HS-5 (cell line): Measurements from ENCODE around the gene EEF2.

ENCODE experiments used
- DNase-seq: peaks from one replicate; pipeline ENCODE4 v3.0.0-alpha.2; 2012; ENCODE audit warnings: low read depth

The EEF2 gene

DNA sequence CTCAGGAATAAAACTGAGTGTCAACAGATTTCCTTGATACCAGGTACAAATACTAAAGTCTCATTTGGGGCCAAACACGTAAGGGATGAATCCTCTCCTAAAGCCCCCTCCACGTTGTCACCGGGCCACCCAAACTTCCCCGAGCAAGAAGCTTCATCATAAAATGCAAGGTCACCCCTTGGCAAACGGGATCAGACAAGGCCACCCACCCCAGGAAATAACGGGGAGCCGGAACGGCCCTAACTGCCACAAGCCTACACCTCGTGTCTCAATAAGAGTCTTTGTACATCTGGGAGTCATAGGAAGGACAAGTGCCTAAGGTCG, 717 bp downstream of the EEF2 start:
- no peak for DNase-seq

DNA sequence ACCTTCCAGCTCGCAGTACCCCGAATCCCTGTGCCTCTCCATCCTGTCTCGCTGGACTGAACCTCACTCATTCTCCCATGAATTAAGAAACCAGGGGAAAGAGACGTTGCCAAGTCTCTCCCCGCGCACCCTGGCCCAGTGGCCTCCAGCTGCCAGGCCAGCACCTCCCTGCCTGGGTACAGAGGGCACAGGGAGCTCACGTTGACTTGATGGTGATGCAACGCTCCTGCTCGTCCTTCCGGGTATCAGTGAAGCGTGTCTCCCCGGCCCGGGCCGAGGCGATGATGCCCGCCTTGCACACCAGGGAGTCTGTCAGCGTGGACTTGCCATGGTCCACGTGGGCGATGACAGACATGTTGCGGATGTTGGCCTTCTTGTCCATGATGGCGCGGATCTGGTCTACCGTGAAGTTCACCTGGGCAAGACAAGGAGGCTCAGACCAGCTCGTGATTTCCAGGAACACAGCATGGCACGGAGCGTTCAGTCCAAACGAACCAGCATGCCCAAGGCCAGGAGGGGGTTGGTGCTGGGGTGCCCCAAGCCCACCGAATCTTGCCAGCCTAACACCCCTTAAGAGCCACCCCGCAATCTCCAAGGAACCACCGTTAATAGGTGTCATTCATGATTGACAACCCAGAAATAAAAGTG, 1.2 kb downstream of the EEF2 start:
- no peak for DNase-seq

DNA sequence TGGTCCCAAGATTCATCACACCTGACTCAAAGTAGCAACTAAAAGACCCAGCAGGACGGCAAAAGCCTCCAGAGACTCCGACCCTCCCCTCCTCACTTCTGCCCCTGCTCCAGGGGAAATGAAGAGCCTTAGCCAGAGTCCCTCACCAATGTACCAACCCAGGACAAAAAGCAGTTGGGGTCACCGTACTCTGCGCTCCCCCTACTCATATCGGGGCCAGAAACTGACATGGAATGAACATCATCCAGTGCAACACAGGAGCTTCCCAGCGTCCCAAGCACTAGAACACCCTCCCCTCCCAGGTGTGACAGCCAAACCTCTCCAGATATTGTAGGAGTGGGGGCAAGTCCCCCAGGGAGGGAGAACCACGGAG, 1.7 kb downstream of the EEF2 start:
- DNase-seq: no peak

DNA sequence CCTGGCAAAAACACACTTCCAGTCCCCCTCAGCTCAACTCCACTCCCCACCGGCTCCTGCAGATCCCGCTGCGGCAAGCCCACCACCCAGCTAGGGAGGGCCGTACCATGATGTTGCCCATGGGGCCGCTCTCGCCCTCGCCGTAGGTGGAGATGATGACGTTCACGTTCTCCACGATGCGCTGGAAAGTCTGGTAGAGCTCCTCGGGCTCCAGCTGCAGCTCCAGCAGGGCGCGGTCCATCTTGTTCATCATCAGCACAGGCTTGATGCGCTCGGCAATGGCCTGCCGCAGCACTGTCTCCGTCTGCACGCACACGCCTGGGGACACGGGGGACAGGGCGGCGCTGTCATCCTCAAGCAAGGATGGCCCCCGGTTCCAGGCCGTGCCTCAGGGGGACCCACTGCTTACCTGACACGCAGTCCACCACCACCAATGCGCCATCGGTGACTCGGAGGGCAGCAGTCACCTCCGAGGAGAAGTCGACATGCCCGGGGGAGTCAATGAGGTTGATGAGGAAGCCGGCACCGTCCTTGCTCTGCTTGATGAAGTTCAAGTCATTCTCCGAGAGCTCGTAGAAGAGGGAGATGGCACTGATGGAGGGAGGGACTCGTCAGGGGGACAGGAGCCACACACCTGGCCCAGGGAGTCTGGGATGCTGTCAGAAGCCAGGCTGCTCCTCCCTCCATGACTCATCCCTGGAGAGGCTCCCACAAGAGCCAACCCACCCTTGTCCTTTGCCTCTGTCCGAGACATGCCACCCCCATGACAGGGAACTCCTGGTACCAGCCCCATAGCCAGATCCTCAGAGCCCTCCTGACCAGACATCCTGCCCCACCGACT, 2.3 kb downstream of the EEF2 start:
- DNase-seq: no peak

DNA sequence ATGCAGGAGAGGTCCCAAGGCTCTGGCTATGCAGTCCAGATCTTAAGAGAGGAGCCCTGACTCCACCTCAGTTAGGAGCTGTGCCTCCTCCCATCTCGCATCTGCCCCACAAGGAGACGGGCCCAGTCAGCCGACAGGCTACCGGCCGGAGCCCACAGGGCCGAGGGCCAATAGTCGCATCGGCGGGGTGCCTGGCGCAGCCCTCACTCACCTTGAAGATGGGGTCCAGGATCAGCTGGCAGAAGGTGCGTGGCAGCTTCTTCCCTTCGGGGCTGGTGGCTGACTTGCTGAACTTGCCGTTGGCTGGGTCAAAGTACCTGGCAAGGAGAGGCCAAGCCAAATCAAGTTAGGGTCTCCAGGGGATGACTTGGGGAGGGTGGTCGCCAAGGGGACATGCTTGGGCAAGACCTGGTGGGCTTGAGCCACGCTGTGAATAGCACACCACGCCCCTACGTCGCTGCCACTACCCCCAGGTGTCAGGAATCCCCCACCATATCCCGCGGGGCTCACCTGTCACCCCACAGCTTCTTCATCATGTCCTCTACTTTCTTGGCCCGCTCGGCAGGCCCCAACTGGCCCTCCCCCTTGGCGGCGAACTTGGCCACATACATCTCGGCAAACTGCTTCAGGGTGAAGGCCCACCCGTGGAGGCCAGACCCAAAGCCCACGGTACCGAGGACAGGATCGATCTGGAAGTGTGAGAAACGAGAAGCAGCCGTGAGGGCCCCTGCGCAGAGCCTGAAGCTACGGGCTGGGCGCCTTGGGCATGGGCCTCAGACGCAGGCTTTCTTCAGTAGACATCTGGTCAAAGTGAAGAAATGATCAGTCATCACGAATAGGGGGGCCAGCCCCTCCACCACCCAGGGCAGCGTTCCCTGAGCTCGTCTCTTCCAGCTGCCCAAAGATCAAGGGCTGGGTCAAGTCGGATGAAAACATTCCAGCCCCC, 3.3 kb downstream of the EEF2 start:
- no peak for DNase-seq

DNA sequence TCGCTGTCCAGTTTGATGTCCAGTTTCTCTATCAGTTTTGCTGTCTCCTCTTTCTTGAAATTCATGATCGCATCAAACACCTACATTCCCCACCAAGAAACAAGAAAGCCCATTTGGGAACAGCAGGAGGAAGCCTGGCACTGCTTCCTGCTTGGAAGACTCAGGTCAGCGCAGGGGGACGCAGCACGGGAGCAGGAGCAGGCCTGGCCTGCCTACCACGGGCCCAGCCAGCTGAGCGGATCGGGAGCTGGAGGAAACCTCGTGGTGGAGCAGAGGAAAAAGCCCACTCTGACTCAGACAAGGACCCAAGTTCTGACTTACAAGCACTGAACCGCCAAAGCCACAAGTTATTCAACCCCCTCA, 3.9 kb downstream of the EEF2 start:
- DNase-seq: no peak

DNA sequence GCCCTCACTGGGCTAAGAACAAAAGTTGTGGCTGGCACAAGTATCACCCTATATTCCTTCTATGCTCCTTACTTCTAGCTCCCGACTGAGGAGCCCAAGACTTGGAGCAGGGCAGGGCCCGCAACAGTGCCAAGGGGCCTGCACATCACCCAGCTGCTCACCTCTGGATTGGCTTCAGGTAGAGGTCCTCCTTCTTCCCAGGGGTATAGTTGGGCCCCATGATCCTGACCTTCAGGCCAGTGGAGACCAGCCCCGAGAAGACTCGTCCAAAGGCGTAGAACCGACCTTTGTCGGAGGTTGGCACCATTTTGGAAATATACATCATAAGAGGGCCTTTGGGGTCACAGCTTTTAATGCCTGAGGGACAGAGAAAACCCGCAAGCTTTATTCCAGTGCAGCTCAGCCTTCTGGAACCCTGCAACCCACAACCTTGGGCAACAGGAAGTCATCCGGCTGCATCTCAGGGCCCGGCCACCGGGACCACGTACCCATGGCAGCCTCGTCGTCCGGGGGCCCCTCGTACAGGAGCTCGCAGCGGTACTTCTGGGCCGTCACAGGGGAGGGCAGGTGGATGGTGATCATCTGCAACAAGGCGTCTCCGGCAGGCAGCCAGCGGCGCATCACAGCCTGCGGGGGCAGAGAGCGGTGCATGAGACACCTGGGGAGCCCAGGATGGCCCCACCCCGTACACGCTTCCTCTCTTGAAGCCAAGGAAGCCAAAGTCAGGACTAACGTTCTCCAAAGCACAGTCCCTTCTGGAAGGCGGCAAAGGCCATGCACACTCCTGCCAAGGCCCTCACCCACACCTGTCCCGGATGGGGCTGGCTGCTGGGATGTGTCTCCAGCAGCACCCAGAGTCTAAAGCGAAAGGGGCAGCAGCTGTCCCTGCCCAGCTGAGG, 4.7 kb downstream of the EEF2 start:
- no peak for DNase-seq

DNA sequence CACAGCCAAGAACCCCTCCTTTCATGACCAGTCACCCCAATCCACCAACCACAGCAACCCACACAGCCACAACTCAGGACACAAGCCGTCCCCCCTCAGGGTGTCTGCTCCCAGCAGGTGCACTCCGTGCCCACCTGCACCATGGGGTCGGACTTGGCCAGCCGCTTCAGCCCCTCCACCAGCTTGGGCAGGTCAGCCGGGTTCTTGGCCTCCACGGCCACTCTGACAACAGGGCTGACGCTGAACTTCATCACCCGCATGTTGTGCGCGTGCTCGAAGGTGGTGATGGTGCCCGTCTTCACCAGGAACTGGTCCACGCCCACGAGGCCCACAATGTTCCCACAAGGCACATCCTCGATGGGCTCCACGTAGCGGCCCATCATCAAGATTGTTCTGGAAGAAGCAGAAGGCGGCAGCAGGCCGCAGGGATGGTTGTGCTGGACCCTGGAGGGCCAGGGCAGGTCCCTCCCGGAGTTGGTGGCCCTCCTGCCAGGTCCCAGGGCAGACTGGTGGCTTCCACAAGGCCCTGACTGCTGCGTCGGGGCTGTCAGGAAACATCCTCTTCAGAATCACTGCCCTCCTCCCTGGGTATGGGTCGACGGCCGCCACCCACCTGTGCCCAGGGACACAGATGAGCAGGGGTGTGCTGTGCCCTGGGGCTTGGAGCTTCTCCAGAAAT, 5.5 kb downstream of the EEF2 start:
- no peak for DNase-seq

DNA sequence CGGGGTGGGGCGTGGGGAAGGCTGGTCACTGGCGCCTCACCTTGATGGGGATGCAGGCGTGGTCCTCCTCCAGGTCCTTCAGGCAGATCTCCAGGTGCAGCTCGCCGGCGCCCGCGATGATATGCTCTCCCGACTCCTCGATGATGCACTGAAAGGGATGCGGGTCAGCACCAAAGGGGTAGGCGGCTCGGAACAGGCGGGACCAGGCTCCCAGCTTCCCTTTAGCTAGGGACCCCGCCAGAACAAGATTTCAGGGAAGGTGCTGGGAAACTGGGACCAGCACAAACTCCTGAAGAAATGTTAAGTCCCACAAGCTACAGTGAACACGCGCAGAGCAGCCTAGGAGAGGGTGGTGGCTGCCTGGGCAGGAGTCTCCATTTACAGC, 6.0 kb downstream of the EEF2 start:
- DNase-seq: no peak

DNA sequence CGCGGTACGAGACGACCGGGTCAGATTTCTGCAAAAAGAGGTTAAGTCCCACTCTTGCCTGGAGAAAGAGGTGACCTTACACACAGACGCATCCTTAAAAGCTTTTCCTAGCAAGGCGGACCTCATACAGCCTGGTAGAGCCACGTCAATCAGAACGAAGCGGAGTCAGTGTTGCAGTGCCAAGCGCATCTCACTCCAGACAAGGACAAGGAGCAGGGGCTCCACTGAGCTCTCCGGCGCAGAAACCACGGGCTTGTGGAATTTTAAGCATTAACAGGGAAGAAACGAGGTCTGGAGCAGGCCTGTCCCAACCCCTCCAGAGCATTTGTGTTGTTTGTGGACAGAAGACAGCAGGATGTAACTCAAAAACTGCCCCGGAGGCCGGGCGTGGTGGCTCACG, 7.1 kb downstream of the EEF2 start:
- DNase-seq: no peak

DNA sequence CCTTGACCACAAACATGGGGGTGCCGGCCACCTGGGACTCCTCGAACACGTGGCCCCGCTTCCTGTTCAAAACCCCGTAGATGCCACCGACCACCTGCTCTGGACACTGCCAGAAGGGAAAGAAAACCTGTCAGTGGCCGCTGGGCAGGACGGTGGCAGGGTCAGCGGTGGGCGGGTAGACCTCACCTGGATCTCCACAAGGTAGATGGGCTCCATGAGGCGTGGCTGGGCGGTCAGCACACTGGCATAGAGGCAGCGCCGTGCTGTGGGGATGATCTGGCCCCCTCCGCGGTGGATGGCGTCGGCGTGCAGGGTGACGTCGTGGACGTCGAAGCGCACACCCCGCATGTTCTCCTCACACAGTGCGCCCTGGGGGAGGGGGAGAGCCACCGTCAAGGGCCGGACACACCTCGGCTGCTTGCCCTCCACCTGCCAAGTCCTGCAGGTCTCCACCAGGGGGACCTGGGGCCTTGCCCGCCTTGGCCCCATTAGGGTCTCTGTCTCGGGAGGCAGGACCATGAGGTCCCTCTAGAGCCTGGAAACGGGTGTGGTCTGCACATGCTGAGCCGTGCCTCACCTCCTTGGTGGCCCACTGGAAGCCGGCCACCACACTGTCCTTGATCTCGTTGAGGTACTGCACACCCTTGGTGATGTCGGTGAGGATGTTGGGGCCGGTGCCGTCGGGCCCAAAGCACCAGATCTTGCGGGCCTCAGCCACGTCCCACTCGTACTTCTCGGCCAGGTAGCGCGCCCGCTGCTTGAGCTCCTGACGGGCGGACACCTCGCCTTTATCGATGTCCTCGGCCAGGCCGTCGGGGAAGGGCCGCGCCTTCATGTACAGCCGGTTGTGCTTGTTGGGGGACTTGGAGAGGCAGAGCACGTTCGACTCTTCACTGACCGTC, 7.8 kb downstream of the EEF2 start:
- DNase-seq: no peak

DNA sequence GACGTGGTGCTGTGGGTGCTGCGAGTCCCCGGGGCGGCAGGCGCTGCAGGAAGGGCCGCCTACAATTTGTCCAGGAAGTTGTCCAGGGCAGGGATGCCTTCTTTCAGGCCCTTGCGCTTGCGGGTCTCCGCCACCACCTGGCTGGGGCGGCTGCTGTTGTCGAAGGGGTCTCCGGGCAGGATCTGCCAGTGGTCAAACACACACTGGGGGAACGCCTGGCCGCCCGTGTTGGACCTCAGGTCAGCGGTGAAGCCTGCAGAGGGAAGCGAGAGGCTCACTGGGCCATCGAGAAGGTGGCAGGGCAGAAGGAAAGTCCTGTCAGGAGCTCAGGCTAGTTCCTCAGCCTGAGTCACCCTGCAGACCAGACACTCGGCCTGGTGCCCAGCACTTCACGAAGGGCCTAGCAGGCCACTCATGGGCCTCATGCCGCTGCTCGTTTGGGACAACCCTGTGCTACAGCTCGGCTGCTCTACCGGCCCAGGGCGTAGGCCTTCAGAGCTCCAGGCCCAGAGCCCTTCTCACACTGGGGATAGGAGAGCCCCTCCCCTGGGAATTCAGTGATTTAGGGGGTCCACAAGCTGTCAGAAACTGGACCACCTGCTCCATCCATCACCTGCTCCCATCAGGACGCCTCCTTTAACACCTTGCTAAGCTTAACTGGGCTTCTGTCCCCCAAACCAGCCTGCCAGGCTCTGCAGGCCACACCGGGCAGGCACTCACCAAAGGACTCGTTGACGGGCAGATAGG, 8.6 kb downstream of the EEF2 start:
- no peak for DNase-seq

DNA sequence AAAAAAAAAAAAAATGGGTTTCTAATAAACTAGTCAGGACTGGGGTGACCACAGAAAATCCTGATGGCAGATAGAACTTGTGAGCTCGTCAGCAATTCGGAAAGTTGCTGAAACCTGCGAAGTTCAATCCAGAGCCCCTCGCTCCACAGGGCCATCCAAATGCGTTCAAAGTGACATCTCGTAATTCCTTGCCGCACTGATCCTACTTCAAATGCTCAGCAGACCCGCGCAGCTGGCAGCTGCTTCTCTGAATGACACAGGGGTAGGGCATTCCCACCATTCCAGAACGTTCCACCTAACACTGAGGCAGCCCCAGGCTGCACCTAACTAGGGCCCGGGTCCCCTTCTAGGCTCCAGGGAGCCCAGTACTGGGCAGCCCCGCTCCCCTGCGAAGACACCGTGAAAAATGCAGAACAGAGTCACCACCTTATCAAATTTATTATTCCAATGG, 9.6 kb downstream of the EEF2 start:
- no peak for DNase-seq

DNA sequence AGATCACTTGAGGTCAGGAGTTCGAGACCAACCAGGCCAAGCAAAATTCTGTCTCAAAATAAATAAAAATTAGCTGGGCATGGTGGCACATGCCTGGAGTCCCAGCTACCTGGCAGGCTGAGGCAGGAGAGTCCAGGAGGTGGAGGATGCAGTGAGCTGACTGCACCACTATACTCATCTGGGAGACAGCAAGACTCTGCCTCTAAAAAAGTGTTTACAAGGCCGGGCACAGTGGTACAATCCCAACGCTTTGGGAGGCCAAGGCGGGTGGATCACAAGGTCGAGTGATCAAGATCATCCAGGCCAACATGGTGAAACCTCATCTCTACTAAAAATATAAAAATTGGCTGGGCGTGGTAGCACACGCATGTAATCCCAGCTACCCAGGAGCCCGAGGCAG, 10.1 kb downstream of the EEF2 start:
- no peak for DNase-seq

DNA sequence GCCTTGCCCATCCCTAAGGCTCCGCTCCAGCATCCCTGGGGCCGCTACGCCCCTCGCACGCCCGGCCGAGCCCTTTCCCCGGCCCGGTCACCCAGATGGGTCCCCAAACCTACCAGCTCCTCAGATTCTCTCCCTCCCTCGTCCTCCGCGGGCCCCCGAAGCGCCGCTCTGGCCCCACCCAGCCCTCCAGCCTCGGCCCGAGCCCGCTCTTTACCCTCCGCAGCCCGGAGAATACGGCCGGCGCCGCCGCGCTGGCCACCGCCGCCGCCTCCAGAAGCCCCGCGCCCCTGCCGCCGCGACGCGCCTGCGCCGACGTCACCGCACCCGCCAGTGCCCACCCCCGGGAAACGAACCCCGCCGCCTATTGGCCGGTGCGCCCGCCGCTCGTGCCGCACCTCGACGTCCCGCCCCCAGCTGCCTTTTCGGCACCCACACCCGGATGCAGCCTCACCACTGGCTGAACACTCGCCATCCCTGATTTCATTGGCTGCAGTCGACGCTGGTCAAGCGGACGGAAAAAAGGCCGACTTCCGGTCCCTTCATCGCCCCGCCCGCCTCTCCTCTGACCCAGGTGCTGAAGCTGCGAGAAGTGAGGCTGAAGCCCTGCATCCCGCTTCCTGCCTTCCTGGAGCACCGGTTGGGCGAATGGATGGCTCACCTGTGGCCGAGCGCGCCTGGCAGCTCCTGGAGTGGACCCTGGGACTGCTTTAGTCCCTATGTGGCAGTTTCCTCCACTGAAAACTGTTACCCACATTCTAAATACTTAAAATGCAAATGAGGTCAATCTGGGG, 14.3 kb downstream of the EEF2 start, which contains the start of gene DAPK3:
DAPK3 (minus strand) TSS at position 292 of the 791 bp plus-strand sequence. CDS start 1,364 bp downstream, outside the sequence.
- peak; percentile 97 for DNase-seq

DNA sequence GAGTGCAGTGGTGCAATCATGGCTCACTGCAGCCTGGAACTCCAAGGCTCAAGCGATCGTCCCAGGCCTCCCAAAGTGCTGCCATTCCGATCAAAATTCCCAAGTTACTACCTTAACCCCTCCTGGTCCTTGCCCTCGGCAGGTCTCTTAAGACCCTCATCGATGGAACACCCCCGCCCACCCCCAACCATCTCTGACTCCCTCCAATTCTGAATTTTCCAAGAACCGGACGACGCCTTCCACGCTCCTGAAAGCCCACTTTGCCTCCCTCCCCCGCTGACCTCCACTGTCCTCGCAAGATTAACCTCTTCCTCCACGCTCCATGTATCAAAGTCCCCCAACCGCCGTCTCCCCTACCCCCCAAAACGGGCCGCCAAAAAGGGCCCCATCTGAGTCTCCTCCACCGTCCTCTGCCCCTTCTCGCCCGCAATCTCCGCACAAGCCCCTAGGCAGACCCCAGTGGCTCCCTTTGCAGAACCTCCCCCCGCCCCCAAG, 14.9 kb downstream of the EEF2 start:
- no peak for DNase-seq

DNA sequence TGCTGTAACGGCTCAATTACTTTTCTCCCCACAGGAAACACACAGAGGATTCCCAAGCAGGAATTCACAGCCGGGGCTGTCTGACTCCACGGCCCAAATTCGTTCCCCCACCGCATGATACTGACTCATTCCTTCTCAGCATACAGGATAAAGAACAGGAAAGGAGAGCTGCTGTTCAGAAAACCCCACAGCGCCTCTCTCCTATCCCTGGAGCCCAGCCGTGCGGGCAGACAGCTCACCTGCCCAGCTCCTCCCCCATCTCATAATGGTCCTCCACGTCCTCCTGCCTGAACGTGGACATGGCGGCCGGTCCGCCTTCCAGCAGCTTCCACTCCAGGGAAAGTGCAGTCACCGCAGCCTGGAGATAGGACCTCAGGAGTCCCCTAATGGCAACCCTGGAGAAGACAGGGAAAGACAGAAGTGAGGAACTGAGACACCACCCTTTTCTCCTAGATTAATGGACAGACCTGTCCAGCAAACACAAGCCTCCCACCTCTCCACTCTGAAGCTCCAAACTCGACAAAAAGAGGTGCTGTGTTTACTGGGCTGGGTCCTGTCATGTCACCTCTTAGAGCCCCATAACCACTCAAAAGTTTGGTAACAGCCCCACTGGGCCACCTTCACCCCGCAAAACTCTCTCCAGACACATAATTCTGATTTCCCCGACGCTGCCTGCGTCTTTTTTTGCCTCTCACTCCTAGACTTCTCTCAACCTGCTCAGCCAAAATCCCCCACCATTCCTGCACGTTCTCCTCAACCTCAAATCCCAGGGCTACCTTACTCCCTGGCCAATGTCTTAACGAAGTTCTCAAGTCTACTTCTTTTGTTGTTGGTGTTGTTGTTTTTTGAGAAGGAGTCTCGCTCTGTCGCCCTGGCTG, 15.6 kb downstream of the EEF2 start:
- peak; percentile 89 for DNase-seq
